Uterus (tissue), 4 donors: ENCODE measurements around the gene UBE2E1. TPM values are rescaled to one million over a fixed set of nuclear protein-coding genes. Genes with fewer than 3 reads are reported as not detected.

Experiments used
- DNase-seq, 2 donors: peaks; one replicate each; pipeline ENCODE4 v3.0.0-alpha.2; 2019 to 2020
- H3K27ac ChIP-seq, 2 donors: fragments of 200-600 bp; sonication (generic); 1 replicate in 1 of 2; 2 replicates in 1 of 2; pipeline ENCODE4 v1.5.1; 2016 to 2018
- H3K27me3 ChIP-seq, 2 donors: fragments of 200-600 bp; sonication (generic); one replicate each; pipeline ENCODE4 v1.5.1; 2018 to 2019; ENCODE audit warnings: control low read depth in 1 of 2
- H3K36me3 ChIP-seq, 2 donors: fragments of 200-600 bp; sonication (generic); one replicate each; pipeline ENCODE4 v1.5.1; 2019; ENCODE audit warnings: control low read depth in 1 of 2
- H3K4me1 ChIP-seq, 2 donors: fragments of 200-600 bp; sonication (generic); one replicate each; pipeline ENCODE4 v1.5.1; 2018 to 2019; ENCODE audit warnings: control low read depth in 1 of 2
- H3K4me3 ChIP-seq, 2 donors: fragments of 200-600 bp; sonication (generic); 1 replicate in 1 of 2; 2 replicates in 1 of 2; pipeline ENCODE4 v1.5.1; 2018 to 2019; ENCODE audit warnings: mild to moderate bottlenecking in 1 of 2
- H3K9me3 ChIP-seq, 2 donors: fragments of 200-600 bp; sonication (generic); one replicate each; pipeline ENCODE4 v1.5.1; 2019; ENCODE audit warnings: control low read depth in 1 of 2
- POLR2A ChIP-seq, 2 donors: fragments of 450-650 bp; IDR thresholded peaks; one replicate each; pipeline ENCODE4 v1.6.1; 2016; ENCODE audit warnings: antibody characterized with exemption in 2 of 2, mild to moderate bottlenecking in 1 of 2, moderate library complexity in 1 of 2
- intact Hi-C: fragments of 100-400 bp; cut with DNase I; formaldehyde crosslinking; loops from one replicate; pipeline ENCODE4 v1.15.1; 2023; ENCODE audit warnings: low total_unique reads
- total RNA-seq, 4 donors: library from RNA; depleted of rRNA in 3 of 4; stranded (reverse); fragments of >200 nt in 3 of 4; gene quantifications; one replicate each; pipeline versions ENCODE4 v1.1.0 to v1.2.4, GENCODE V29; 2014 to 2023
- TF ChIP-seq, protein P1 (sequence below), 4 experiments: fragments of 200-600 bp in 2 of 4; fragments of 450-650 bp in 2 of 4; sonication (generic) in 2 of 4; IDR thresholded peaks; one replicate each; pipeline ENCODE4 v1.5.1; 2016 to 2019; ENCODE audit warnings: antibody characterized with exemption in 4 of 4, mild to moderate bottlenecking in 2 of 4, moderate library complexity in 1 of 4
- donor health status: DM: yes; HTN: yes; CAD: no.

The UBE2E1 gene
- total RNA-seq, 4 donors from 2014 or later = 67.9 to 158 (median 95.7) TPM

DNA sequence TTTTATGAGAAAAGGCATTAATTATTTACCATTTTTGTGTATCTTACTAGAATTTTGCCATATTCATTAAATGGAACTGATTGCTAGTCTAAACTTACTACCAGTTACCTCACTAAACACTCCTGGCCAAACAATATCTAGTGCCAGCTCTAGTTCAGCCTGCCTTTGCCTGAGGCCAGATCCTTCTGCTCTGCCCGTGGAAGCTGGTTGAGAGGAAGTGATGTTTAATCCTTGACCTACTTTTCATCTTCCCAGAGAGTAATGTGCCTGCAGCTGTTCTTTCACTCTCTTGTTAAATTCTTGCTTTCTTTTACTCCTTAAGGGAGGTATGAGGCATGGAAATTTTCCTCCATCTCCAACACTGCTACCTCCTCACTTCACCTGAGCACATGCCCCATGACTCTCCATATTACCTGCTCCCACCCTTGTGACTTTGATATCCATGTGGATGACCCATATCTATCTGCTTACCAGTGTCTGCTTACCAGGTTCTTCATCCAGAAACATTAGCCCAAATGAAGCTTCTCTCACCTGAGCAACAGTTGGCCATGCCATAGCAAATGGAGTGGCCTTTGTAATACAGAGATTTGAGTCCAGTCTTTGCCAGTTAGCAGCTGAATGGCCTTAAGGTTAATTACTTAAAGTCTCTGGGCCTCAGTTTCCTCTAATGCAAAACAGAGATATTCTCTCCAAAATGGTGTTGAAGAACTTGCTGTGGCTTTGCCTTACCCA lies 53.4 kb downstream of the UBE2E1 start:
- H3K36me3 ChIP-seq = no peaks in the 10 kb centered on the region
- intact Hi-C loops = no loop called here
- no peak overlapping the region for H3K27ac ChIP-seq
- no peak overlapping the region for H3K4me3 ChIP-seq
- DNase-seq = no peak
- TF ChIP-seq, protein P1, sequence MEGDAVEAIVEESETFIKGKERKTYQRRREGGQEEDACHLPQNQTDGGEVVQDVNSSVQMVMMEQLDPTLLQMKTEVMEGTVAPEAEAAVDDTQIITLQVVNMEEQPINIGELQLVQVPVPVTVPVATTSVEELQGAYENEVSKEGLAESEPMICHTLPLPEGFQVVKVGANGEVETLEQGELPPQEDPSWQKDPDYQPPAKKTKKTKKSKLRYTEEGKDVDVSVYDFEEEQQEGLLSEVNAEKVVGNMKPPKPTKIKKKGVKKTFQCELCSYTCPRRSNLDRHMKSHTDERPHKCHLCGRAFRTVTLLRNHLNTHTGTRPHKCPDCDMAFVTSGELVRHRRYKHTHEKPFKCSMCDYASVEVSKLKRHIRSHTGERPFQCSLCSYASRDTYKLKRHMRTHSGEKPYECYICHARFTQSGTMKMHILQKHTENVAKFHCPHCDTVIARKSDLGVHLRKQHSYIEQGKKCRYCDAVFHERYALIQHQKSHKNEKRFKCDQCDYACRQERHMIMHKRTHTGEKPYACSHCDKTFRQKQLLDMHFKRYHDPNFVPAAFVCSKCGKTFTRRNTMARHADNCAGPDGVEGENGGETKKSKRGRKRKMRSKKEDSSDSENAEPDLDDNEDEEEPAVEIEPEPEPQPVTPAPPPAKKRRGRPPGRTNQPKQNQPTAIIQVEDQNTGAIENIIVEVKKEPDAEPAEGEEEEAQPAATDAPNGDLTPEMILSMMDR (IDR thresholded peaks at IDR 0.05) = no peak
- H3K4me1 ChIP-seq = no peaks in the 10 kb centered on the region
- no peaks in the 10 kb centered on the region for H3K9me3 ChIP-seq
- H3K27me3 ChIP-seq = no peaks in the 10 kb centered on the region

DNA sequence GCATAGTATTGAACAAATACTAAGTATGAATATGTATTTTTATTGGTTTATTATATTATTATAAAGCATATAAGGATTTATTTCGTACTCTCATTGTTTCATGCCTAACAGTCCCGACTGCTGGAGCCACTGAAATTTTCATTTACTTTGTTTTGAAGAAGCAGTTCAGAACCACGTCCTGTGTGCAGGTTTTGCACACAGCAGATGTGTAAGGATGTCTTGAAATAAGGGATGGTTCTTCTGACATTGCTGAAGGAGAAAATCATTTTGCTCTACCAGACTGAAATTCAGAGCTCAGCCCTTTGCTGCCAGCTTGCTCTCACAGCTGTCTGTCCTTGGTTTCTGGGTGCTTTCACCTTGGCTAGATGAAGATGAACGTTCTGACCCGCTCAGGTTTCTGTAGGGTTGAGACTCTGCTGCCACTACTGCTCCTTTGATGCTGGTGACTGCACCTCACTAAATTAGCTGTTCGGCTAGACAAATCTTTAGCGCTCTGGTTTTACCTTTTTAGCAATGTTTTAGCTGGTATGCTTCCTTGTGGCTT lies 54.2 kb downstream of the UBE2E1 start:
- Histone ChIP-seq H3K4me3 (no peak overlapping the region), H3K36me3 (no peaks in the 10 kb centered on the region), H3K27ac (no peak overlapping the region), H3K4me1 (no peaks in the 10 kb centered on the region), H3K27me3 (no peaks in the 10 kb centered on the region), H3K9me3 (no peaks in the 10 kb centered on the region)
- no peak for DNase-seq
- TF ChIP-seq, protein P1 (IDR thresholded peaks at IDR 0.05) = no peak
- no peak for TF ChIP-seq POLR2A (IDR thresholded peaks at IDR 0.05)
- intact Hi-C loops = no loop called here

DNA sequence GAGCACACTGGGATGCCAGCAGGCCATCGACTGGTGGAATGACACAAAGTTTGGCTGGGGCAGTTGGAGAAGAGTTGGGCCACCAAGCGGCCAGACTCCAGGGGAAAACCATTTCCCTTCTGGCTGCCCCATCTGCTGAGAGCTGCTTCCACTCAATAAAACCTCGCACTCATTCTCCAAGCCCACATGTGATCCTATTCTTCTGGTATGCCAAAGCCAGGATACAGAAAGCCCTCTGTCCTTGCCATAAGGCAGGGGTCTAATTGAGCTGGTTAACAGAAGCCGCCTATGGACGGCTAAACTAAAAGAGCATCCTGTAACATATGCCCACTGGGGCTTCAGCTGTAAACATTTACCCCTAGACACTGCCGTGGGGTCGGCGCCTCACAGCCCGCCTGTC lies 55.9 kb downstream of the UBE2E1 start:
- intact Hi-C loops = no loop called here
- Histone ChIP-seq H3K9me3 (no peaks in the 10 kb centered on the region), H3K36me3 (no peaks in the 10 kb centered on the region), H3K4me3 (no peak overlapping the region), H3K27ac (no peak overlapping the region), H3K4me1 (peaks cover 0 to 9% of the 10 kb centered on the region in 2 donors), H3K27me3 (no peaks in the 10 kb centered on the region)
- no peak for DNase-seq
- TF ChIP-seq, protein P1 (IDR thresholded peaks at IDR 0.05) = no peak
- no peak for TF ChIP-seq POLR2A (IDR thresholded peaks at IDR 0.05)

DNA sequence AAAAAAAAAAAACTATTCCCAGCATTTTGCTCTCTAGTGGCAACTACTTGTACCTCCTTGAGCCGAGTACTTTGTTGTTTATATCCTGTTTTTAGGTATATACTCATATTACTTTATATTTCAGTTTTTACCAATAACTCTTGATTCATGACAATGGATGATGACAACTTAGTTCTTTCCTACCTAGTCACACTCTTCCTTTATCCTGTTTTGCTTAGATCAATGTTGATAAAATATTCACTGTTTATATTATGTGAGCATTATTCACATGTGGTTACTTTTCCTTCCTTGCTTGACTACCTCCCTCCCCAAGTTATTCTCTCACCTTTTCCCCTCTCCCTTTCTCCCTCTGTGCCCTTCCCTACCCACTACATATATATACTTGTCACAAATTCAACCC lies 57.3 kb downstream of the UBE2E1 start:
- intact Hi-C loops = no loop called here
- Histone ChIP-seq H3K9me3 (no peaks in the 10 kb centered on the region), H3K4me3 (no peak overlapping the region), H3K4me1 (peaks cover 0 to 9% of the 10 kb centered on the region in 2 donors), H3K36me3 (no peaks in the 10 kb centered on the region), H3K27ac (no peak overlapping the region), H3K27me3 (no peaks in the 10 kb centered on the region)
- TF ChIP-seq POLR2A (IDR thresholded peaks at IDR 0.05) = no peak
- TF ChIP-seq, protein P1 (IDR thresholded peaks at IDR 0.05) = no peak
- DNase-seq = no peak

DNA sequence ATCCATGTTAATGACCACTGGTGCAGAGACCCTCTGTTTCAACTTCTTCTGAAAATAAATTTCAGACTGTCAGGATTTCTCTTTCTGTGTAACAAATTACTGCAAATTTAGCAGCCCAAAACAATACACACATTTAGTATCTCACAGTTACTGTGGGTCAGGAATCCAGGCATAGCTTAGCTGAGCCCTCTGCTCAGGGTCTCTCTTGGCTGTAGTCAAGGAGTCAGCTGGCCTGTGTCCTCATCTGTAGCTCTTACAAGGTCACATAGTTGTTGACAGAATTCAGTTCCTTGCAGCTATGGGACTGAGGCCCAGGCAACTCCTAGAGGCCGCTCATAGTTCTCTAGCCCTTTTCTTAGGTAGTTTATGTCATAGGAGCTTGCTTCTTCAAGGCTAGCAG lies 59.2 kb downstream of the UBE2E1 start:
- intact Hi-C loops = no loop called here
- TF ChIP-seq, protein P1 (IDR thresholded peaks at IDR 0.05) = no peak
- Histone ChIP-seq H3K9me3 (no peaks in the 10 kb centered on the region), H3K4me1 (peaks cover 0 to 9% of the 10 kb centered on the region in 2 donors), H3K4me3 (no peak overlapping the region), H3K36me3 (no peaks in the 10 kb centered on the region), H3K27me3 (no peaks in the 10 kb centered on the region), H3K27ac (no peak overlapping the region)
- no peak for DNase-seq
